HG03571 (cell line): ENCODE results near the gene GCG.

Source experiments
- ATAC-seq: cut with Tn5 transposase; IDR thresholded peaks from one replicate; pipeline ENCODE4 v1.9.1; 2021; ENCODE audit not compliant: unreplicated experiment

GCG gene

DNA sequence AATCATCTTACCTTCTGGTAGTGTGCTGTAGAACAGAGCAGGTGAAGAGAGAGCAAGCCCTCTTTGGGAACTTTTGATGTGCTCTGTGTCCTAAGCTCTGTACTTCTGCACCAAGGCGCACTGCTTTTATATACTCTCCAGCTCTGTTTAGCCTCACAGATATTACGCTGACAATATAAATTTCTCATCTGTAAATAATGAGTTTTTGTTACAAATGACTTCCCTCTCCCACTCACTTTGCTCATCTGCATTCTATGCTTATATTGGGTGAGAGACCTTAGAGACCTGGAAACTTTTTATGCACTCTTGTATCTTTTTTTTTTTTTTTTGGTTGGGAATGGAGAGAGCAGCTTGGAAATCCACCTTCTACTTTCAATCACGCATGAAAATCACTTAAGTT, at the start of gene GCG:
TSS of gene GCG (minus strand) at position 101 of the 400 bp plus-strand sequence. CDS start 3,069 bp downstream, outside the sequence.
- no peak for ATAC-seq

GRCh38 chr2:162200636-162201035, 48.6 kb upstream of the GCG start:
- no peak for ATAC-seq

- no peak for ATAC-seq
These were observed 47.9 kb upstream of the GCG start for GRCh38 chr2:162199913-162200312.

DNA sequence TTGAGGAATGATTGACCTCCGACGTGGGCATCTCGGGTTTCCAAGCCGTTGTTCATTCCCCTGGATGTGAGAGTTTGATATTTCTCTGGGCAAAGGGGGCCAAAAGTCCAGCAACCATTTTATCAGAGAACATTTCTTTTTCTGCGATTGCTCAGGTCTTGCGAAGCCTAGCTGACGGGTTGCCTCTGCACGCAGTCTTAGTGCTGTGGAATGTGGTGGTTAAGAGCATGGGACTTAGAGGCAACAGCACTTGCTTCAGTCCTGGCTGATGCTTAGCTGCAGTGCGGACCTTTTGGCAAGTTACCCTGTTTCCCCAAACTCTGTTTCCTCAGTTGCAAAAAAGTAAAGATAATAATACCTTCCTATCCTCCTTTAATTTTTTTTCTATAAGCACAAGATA, 46.2 kb upstream of the GCG start:
- ATAC-seq: no peak

GRCh38 chr2:162197069-162197825, 45.2 kb upstream of the GCG start:
- no peak for ATAC-seq

GRCh38 chr2:162196638-162197037, 44.6 kb upstream of the GCG start:
- no peak for ATAC-seq

DNA sequence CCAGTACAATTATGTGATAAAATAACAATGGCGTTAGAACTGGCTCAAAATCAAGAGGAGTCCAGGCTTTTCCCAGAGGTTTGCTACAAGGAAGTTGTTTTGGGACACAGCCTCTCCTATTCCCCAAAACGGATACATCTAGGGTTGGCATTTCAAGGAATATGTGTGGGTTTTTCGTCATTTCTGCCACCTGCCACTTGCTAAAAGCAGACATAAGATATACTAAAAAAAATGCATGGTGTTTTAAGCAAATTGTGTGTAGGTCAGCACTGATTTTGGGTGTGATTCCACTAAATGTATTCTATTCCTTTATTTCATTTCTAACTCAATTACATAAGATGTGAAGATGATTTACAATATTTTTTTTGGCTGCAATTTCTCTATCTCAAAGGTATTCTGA, 36.4 kb upstream of the GCG start:
- ATAC-seq: no peak

DNA sequence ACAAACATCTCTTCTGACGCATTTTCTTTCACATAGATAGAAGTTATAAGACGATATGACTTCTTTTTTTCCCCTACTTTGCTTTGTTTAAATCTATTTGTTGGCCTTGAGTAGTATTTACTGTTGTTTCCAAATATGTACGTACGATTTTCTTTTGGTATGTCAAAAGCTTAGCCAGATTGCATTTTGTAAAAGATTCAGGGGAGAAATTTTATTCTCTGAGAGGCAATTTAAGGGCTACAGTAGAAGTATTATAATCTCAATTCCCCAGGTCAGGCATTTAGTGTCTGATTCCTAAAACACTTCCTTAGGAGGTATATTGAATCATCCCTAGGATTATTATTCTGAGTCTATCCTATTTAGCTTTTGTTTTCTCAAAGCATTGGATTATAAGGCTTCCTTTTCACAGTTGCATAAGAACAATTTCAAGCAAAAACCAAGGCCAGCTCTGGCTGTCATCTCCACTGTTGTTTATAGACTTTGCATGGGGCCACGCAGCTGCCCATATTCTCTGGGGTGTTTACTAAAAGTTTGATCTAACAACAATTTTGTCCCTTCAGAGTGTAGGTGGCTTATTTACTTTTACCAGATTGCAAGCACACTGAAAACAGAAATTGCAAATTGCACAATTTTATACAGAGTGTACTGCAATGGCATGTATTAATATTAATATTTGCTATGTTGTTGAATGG, 33.6 kb upstream of the GCG start:
- no peak for ATAC-seq

- no peak for ATAC-seq
These were observed 32.9 kb upstream of the GCG start for GRCh38 chr2:162184821-162185450.

DNA sequence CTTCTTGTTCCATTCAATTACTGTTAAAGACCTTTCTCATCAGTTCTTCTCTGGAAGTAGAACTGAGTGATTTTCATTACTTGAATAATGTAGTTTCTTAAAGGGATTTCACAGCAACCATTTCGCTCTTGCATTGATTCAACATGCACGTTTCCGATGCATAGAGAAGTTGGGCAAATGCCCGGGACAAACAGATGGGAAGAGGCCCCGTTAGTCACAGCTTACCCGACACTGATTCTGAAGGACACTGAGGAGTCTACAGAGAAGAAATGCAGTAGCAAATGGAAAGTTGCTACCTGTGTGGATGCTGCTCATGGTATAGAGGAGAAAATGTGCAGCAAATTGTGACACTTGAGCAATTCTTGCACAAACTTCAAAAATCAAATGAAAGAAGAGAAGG, 32.3 kb upstream of the GCG start:
- ATAC-seq: no peak

DNA sequence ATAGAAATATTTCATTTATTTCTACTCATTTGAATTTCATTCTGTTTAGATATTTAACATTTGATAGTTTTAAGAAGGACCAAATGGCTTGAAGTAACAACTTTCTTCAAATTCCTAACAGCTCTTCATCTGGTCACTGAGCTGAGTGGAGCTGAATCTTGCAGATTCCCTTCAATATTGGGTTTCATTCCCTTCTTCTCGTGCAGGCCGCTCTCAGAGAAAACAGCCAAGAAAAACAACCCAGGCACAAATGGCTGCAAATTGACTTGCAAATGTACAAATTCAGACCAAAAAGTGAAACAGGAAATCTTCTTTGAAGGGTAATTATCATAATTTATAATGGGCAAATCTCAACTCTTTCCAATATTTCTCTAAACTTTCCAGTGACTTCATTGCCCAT, 30.3 kb upstream of the GCG start:
- ATAC-seq: no peak

- ATAC-seq: no peak
These were observed 25.3 kb upstream of the GCG start for GRCh38 chr2:162177301-162177700.

DNA sequence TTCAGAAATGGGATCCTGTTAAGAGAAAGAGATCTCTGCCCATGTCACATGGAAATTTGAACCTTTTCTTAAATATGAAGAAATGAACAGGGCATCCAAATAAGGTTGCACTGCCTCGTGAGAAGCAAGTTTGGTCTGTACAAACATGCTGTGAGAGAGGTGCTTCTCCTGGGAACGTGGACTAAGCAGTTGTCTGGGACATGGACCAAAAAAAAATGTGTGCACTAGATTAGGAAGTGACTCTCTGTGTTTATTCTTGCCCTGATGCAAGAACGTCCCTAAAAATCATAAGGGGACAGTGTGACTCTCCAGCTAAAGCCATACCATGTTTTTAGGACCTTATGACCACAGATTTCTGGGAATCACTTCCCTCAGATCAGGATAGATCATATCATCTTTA, 23.7 kb upstream of the GCG start:
- no peak for ATAC-seq

DNA sequence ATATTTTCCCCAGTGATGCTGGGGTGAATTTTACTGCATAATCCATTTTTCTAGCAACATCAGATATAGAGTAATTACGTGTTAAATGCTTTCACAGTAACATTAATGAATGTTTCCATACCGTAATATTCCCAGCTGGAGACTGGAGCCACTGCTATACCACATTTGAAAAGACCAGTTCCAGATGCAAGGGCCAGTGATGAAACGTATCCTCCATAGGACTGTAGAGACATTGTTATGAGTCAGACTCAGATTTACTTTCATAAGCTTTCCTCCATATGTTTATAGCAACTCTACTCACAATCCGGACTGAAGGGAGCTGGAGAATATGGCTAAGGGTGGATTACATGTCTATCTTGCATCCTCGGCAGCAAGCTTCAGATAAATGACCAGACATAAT, 22.7 kb upstream of the GCG start:
- no peak for ATAC-seq

DNA sequence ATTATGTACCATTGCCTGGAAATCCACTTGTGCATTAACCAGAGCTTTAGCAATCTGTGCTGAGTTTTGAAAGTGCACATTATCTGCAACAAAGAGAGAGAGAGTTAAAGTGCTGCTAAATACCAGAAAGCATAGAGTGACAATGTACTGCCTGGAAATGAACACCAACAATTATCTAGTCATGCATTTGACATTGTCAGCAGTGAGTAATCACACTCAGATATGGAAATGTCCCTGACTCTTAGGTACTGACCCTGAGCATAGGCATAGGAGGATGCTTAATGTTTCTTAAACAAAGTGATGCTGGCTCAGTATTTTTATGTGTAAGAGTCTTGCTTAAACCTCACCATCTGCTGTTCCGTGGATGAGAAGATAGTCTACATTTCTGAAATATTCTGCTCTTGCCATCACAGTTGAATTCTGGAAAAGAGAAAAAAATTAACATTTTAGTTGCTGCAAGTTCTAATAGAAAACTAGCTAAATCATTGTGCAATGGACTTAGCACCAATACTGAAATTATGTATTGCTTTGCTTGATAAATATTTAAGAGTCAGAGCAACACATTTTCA, 20.8 kb upstream of the GCG start:
- ATAC-seq: no peak

- ATAC-seq: no peak
These were observed 14.7 kb upstream of the GCG start for GRCh38 chr2:162166745-162167144.

DNA sequence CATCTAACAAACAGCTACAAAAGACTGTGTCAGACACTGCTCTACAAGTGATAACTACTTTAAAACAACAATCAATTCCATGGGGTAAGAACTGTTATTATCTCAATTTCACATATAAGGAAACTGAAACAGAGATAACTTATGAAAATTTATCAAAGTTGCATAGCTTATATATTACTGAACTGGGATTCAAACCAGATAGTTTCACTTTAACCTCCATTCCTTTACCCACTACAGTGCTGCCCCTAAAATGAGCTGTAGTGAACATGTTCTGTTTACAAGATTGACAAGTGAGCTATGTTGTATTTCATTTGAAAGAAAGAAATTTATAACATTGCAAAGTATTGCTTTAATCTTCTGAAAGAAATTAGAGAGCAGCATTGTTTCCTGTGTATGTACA, 14.1 kb upstream of the GCG start:
- no peak for ATAC-seq

- ATAC-seq: no peak
These were observed 12.8 kb upstream of the GCG start for GRCh38 chr2:162164802-162165201.

GRCh38 chr2:162159446-162159845, 7.4 kb upstream of the GCG start:
- no peak for ATAC-seq

DNA sequence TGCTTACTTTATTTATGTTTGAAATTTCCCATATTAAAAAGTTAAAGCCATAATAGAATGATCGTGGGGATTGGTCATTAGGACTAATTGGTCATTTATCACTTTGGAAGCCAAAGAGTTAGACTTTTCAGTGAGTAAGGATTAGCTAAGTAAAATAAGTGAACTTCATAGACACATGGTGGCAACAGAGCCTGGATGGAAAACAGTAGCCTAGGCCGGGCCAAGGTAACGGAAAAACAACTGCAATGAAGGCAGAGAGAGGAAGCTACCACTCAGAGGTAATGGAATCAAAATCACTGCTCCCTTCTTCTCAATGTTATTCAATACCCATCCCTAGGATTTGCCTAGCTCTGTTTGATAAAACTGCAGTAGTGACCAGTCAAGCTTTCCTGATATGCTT, 4.1 kb upstream of the GCG start:
- no peak for ATAC-seq

DNA sequence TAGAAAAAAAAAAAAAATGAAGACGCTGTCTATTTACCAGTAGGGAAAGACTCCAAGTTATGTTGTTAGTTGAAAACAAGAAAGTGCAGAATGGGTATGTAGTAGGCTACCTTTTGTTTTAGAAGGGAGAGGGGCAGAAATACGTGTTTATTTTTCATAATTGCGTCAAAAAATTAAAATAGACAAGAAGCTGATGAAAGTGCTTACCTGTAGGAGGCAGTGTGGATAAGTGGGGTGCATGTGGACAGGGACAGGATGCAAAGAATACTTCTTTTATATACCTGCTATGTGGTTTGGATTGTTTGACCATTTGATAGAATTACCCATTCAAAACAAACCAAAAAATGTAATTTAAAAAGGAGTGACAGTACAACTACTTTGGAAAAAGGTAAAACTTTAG, 3.0 kb upstream of the GCG start:
- ATAC-seq: no peak
